Ovary (tissue), 9 donors: Measurements from ENCODE around the gene RGL3. TPM values are rescaled to one million over a fixed set of nuclear protein-coding genes. Genes with fewer than 3 reads are reported as not detected.
A peak's percentile ranks its signal among the peaks of the same experiment; 100 is the strongest.

Experiments
- DNase-seq, 5 donors: peaks; one replicate each; pipeline ENCODE4 v3.0.0-alpha.2; 2019 to 2020
- H3K27ac ChIP-seq, 2 donors: fragments of 200-600 bp; one replicate each; pipeline versions ENCODE4 v1.5.1 to v1.8.0; 2019 to 2022
- H3K27me3 ChIP-seq: fragments of 200-600 bp; one replicate; pipeline ENCODE4 v1.8.0; 2022
- H3K36me3 ChIP-seq: fragments of 200-600 bp; sonication (generic); one replicate; pipeline ENCODE4 v1.5.1; 2019
- H3K4me1 ChIP-seq: one replicate; pipeline ENCODE4 v1.8.1; 2013; ENCODE audit warnings: mild to moderate bottlenecking, moderate library complexity; ENCODE audit not compliant: insufficient read depth
- H3K4me3 ChIP-seq: fragments of 200-600 bp; sonication (generic); one replicate; pipeline ENCODE4 v1.5.1; 2017
- H3K9me3 ChIP-seq, 2 donors: fragments of 200-600 bp in 1 of 2; sonication (generic) in 1 of 2; one replicate each; pipeline versions ENCODE4 v1.5.1 to v1.8.1; 2013 to 2019; ENCODE audit warnings: mild to moderate bottlenecking in 1 of 2, moderate library complexity in 1 of 2
- CTCF ChIP-seq, 3 donors: fragments of 450-650 bp in 2 of 3; fragments of 200-600 bp in 1 of 3; IDR thresholded peaks; one replicate each; pipeline versions ENCODE4 v1.5.1 to v1.8.0; 2016 to 2022; ENCODE audit warnings: antibody characterized with exemption in 3 of 3, mild to moderate bottlenecking in 1 of 3
- EP300 ChIP-seq: sonication (generic); formaldehyde crosslinking; IDR thresholded peaks from one replicate; pipeline ENCODE4 v1.6.1; 2017; ENCODE audit warnings: antibody characterized with exemption
- POLR2A ChIP-seq: fragments of 450-650 bp; IDR thresholded peaks from one replicate; pipeline ENCODE4 v1.6.1; 2017; ENCODE audit warnings: antibody characterized with exemption, mild to moderate bottlenecking, moderate library complexity
- WGBS, 3 donors: extraction: QIAGEN DNeasy Blood & Tissue Kit in 1 of 3; methylation state at CpG; one replicate each; pipeline versions ENCODE4 v1.1.5 to v1.1.7; 2013 to 2017; 5-methylcytosine and 5-hydroxymethylcytosine counted together
- intact Hi-C, 4 donors: fragments of 100-400 bp; cut with DNase I; formaldehyde crosslinking; loops; one replicate each; pipeline versions ENCODE4 v1.11.0 to v1.15.1; 2022 to 2023
- polyA plus RNA-seq, 2 donors: library from polyadenylated mRNA; stranded (reverse); fragments of 200-250 nt in 1 of 2; fragments of 350-450 nt in 1 of 2; fragmentation: Illumina TruSeq in 1 of 2; extraction: RNeasy Lipid Tissue Mini Kit (QIAGEN cat#74804) in 1 of 2; gene quantifications; one replicate each; pipeline ENCODE4 v1.2.3, GENCODE V29; 2013 to 2014
- total RNA-seq, 7 donors: library from RNA; depleted of rRNA in 2 of 7; stranded (reverse); fragments of >200 nt in 2 of 7; fragmentation: NEBNext Ultra II Directional in 3 of 7; extraction: Animal tissue kit (Norgen Biotek cat#: 25700) in 3 of 7; gene quantifications; one replicate each; pipeline versions ENCODE4 v1.1.0 to v1.2.4, GENCODE V29; 2016 to 2023
- donor health status: DM: no; HTN: no; CAD: no; lungs with moderate emphysema.
- donor health status: DM: no; HTN: no; CAD: no.
- donor health status: Bipolar disorder and iron deficiency.
- donor health status: DM: yes; HTN: yes; CAD: no.
- donor health status: DM: no; HTN: no; CAD: no.
- donor health status: DM: yes; HTN: yes; CAD: no.

The RGL3 gene
- total and polyA plus RNA-seq, 9 donors = 2.2 to 28.0 (median 5.6) TPM

- intact Hi-C loops = no loop called here
- WGBS, 3 donors = 2 to 5% (median 2%) methylated on average over 27 of the region's 27 CpGs
- Histone ChIP-seq H3K4me1 (peaks cover 14% of the 10 kb centered on the region), H3K27ac (peak overlapping the region; percentile 73 to 98), H3K9me3 (no peaks in the 10 kb centered on the region), H3K36me3 (no peaks in the 10 kb centered on the region), H3K27me3 (no peaks in the 10 kb centered on the region), H3K4me3 (peak overlapping the region; percentile 62)
- DNase-seq = peak; percentile 63 to 76 (median 74)
- peak in 1 of 3 donors; percentile 6 for TF ChIP-seq CTCF (IDR thresholded peaks at IDR 0.05)
- no peak for TF ChIP-seq EP300
- peak; percentile 36 for TF ChIP-seq POLR2A
Measured at GRCh38 chr19:11375143-11375948, 43.8 kb downstream of the RGL3 start.

- H3K36me3 ChIP-seq = no peaks in the 10 kb centered on the region
- peak; percentile 97 to 99 (median 98) for DNase-seq
- no peaks in the 10 kb centered on the region for H3K9me3 ChIP-seq
- intact Hi-C loops = no loop called here
- peak within 1 kb of the TSS; percentile 74 for H3K4me3 ChIP-seq
- peaks cover 12% of the 10 kb centered on the region for H3K4me1 ChIP-seq
- TF ChIP-seq POLR2A (peak; percentile 78), EP300 (no peak)
- H3K27ac ChIP-seq = peak within 1 kb of the TSS; percentile 73 to 98
- no peaks in the 10 kb centered on the region for H3K27me3 ChIP-seq
- 1% methylated on average over 44 of the region's 44 CpGs for WGBS, 3 donors
Measured at GRCh38 chr19:11374433-11375142, 44.5 kb downstream of the RGL3 start, which contains the start of gene SWSAP1. TSS of gene SWSAP1 (plus strand) at chr19:11374666. CDS start at chr19:11374681, 15 bp downstream.

GRCh38 chr19:11373885-11374432, 45.2 kb downstream of the RGL3 start:
- intact Hi-C loops = no loop called here
- no peaks in the 10 kb centered on the region for H3K27me3 ChIP-seq
- TF ChIP-seq CTCF (IDR thresholded peaks at IDR 0.05) (no peak), EP300 (no peak), POLR2A (no peak)
- H3K4me1 ChIP-seq = peaks cover 12% of the 10 kb centered on the region
- WGBS, 3 donors = 38 to 49% (median 47%) methylated on average over 11 of the region's 11 CpGs
- no peaks in the 10 kb centered on the region for H3K36me3 ChIP-seq
- DNase-seq = no peak
- peak overlapping the region; percentile 74 for H3K4me3 ChIP-seq
- peak overlapping the region; percentile 67 to 98 for H3K27ac ChIP-seq
- H3K9me3 ChIP-seq = no peaks in the 10 kb centered on the region

- TF ChIP-seq EP300 = no peak
- TF ChIP-seq POLR2A = no peak
- TF ChIP-seq CTCF (IDR thresholded peaks at IDR 0.05) = no peak
- H3K27me3 ChIP-seq = no peaks in the 10 kb centered on the region
- intact Hi-C loops = no loop called here
- no peak overlapping the region for H3K4me3 ChIP-seq
- no peaks in the 10 kb centered on the region for H3K36me3 ChIP-seq
- H3K4me1 ChIP-seq = peaks cover 12% of the 10 kb centered on the region
- no peaks in the 10 kb centered on the region for H3K9me3 ChIP-seq
- WGBS, 3 donors = 54 to 58% (median 57%) methylated on average over 10 of the region's 10 CpGs
- DNase-seq = no peak
- no peak overlapping the region for H3K27ac ChIP-seq
Measured at GRCh38 chr19:11373166-11373884, 45.8 kb downstream of the RGL3 start.
